RWPE1 (cell line): ENCODE results near the gene TLR6.

Experiments
- CTCF ChIA-PET: fragments of 350-600 bp; sonication (Branson Sonifier 250); formaldehyde crosslinking; extraction: SDS; loops from one replicate; lab custom pipeline; 2021; lab: Yijun Ruan, JAX
- POLR2A ChIA-PET: fragments of 400-600 bp; formaldehyde crosslinking; extraction: SDS; loops from one replicate; lab custom pipeline; 2020; ENCODE audit warnings: antibody characterized with exemption; ENCODE audit not compliant: low non-redundant PET; lab: Yijun Ruan, JAX
- DNase-seq: peaks from one replicate; pipeline ENCODE4 v3.0.0; 2012; ENCODE audit warnings: low spot score
- H3K27ac ChIP-seq: fragments of 450-650 bp; 2 replicates; pipeline ENCODE4 v1.5.1; 2017
- TF ChIP-seq, protein P1 (sequence below): fragments of 450-650 bp; conservative IDR thresholded peaks from 2 replicates; pipeline ENCODE4 v1.5.1; 2017; ENCODE audit warnings: low read depth, mild to moderate bottlenecking

The TLR6 gene

DNA sequence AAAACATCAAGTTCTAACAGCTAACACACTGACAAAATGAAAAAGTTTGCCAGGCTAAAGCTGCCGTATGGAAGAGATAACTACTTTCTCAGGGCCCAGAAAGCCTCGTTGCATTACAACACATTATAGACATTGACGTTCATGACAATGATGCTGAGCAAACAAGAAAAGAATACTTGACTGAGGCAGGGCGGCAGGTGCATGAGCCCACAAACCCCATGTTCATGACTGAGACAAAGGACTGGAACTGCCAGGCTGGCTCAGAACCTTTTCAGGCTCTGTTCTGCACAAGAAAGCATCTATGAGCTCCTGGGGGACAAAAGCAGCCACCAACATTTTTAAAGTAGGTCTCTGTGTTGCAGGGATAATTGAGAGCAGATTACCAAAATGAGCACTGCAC is 13.6 kb downstream of the TLR6 start:
- CTCF ChIA-PET = interaction anchor here (0.6 to 0.7 kb wide), 2 partner anchors 13 to 663 kb away, joined by 3 read pairs; no protein-coding TSS in a partner anchor
- H3K27ac ChIP-seq = no peak overlapping the region
- POLR2A ChIA-PET = no interaction called here
- TF ChIP-seq, protein P1, sequence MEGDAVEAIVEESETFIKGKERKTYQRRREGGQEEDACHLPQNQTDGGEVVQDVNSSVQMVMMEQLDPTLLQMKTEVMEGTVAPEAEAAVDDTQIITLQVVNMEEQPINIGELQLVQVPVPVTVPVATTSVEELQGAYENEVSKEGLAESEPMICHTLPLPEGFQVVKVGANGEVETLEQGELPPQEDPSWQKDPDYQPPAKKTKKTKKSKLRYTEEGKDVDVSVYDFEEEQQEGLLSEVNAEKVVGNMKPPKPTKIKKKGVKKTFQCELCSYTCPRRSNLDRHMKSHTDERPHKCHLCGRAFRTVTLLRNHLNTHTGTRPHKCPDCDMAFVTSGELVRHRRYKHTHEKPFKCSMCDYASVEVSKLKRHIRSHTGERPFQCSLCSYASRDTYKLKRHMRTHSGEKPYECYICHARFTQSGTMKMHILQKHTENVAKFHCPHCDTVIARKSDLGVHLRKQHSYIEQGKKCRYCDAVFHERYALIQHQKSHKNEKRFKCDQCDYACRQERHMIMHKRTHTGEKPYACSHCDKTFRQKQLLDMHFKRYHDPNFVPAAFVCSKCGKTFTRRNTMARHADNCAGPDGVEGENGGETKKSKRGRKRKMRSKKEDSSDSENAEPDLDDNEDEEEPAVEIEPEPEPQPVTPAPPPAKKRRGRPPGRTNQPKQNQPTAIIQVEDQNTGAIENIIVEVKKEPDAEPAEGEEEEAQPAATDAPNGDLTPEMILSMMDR = no peak
- no peak for DNase-seq

DNA sequence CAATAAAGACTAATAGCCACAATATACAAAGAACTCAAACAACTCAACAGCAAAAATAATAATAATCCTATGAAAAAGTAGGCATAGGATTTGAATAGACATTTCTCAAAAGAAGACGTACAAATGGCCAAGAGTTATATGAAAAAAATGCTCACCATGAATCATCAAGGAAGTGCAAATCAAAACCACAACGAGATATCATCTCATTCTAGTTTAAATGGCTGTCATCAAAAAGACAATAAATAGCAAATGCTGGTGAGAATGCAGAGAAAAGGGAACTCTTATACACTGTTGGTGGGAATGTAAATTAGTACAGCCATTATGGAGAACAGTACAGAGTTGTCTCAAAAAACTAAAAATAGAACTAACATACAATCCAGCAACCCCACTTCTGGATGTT is 18.8 kb downstream of the TLR6 start:
- CTCF ChIA-PET = no interaction called here
- POLR2A ChIA-PET = no interaction called here
- no peak overlapping the region for H3K27ac ChIP-seq
- TF ChIP-seq, protein P1 = no peak
- DNase-seq = no peak

DNA sequence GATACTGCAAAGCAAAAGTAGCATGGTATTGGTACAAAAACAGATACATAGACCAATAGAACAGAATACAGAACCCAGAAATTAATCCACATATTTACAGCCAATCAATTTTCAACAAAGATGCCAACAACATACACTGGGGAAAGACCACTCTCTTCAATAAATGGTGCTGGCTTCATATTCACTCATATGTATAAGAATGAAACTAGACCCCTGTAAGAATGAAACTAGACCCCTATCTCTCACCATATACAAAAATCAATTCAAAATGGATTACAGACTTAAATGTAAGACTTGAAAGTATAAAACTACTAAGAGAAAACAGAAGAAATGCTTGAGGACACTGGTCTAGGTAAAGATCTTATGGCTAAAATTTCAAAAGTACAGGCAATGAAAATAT is 19.3 kb downstream of the TLR6 start:
- ChIA-PET POLR2A (no interaction called here), CTCF (no interaction called here)
- no peak for DNase-seq
- no peak overlapping the region for H3K27ac ChIP-seq
- TF ChIP-seq, protein P1 = no peak

DNA sequence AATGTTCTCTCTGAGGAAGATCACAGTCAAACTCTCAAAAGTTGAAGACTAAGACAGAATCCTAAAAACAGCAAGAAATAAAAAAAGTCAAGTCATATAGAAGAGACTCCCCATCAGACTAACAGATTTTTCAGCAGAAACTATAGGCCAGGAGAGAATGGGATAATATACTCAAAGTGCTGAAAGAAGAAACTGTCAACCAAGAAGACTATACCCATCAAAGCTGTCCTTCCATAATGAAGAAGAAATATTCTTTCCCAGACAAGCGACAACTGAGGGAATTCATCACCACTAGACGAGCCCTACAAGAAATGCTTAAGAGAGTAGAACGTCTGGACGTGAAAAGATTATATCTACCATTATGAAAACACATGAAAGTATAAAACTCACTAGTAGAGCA is 22.0 kb downstream of the TLR6 start:
- no peak overlapping the region for H3K27ac ChIP-seq
- TF ChIP-seq, protein P1 = no peak
- no peak for DNase-seq
- ChIA-PET POLR2A (no interaction called here), CTCF (no interaction called here)

DNA sequence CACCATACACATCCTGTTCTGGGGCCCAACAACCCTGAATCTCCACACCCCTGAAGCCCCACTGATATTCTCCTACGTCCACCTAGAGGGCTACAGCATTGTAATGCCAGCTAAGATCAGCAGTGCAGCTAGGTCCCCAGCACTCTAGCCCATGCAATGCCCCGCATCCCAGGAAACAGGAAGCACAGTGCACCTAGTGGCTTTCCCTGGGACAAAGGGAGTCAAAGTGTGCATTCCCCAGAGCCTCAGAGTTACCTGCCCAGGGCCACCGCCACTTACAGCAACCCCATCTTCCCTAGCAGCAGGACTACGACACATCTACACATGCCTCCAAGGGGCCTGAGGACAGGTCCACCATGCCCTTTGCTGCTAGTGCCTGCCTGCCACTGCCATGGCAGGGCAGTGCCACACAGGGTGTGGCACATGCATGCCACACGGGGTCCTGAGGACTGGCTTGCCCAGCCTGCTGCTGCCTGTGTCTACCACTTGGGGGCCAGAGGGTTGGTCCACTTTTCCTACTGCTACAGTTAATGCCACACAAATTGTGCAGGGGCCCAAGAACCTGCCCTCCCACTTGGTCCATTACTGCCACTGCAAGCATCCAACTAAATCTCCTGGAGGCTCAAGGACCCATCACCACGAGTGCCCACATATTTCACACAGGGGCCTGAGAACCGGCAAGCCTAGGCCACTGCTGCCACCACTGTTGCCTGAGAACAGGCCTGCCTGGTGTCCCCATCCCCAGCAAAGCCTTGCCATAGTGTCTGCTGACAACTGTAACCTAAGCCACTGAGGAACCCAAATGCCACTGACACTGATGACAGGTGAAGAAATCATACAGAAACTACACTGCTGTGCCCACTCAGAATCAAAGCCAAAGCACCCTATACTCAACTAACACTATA is 23.7 kb downstream of the TLR6 start:
- no peak overlapping the region for H3K27ac ChIP-seq
- no peak for DNase-seq
- ChIA-PET POLR2A (no interaction called here), CTCF (no interaction called here)
- TF ChIP-seq, protein P1 = no peak

DNA sequence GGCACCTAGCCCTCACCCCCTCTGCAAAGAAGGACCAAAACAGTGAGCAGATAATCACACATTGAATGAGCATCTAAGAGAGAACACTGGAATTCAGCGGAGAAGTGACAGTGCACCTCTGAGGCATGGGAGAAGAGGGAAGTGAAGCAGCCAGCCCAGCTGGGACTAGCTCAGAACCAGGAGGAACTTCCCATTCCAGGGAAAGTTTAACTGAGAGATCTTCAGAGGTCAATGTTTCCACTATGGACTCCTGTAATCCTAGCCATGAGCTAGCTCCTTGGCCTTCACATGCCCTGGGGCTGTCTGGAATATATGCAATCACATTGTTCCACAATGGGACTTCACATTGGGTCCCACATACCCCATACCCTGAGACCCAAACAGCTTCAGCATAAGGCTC is 24.4 kb downstream of the TLR6 start:
- ChIA-PET CTCF (no interaction called here), POLR2A (no interaction called here)
- TF ChIP-seq, protein P1 = no peak
- no peak overlapping the region for H3K27ac ChIP-seq
- no peak for DNase-seq
